Measurements from ENCODE around the gene DMXL1. TPM values are rescaled to one million over a fixed set of nuclear protein-coding genes. Genes with fewer than 3 reads are reported as not detected.

Gene DMXL1
- total RNA-seq, 1 experiment from 2014 or later, result 23.5 TPM

DNA sequence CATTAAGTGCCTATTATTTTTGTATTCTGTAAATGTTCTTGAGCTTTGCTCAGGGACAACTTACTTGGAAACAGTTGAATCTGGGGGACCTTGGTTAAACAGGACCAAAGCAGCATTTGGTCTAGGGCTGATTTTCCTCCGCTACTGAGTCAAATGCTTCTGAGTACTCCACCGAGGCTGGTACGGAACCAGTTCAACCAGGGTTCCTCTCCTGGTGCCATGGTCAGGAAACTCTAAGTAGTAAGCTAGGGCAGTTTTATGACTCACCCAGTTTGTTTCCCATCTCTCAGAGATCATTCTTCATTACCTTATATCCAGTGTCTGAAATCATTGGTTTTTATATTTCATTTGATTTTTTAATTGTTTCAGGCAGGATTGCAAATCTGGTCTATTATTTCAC lies 173.0 kb downstream of the DMXL1 start:
- in situ Hi-C loops (cut with HindIII; ENCODE audit: low sequenced_read_pairs), result no loop called here
- no peak for DNase-seq (ENCODE audit: low spot score)

DNA sequence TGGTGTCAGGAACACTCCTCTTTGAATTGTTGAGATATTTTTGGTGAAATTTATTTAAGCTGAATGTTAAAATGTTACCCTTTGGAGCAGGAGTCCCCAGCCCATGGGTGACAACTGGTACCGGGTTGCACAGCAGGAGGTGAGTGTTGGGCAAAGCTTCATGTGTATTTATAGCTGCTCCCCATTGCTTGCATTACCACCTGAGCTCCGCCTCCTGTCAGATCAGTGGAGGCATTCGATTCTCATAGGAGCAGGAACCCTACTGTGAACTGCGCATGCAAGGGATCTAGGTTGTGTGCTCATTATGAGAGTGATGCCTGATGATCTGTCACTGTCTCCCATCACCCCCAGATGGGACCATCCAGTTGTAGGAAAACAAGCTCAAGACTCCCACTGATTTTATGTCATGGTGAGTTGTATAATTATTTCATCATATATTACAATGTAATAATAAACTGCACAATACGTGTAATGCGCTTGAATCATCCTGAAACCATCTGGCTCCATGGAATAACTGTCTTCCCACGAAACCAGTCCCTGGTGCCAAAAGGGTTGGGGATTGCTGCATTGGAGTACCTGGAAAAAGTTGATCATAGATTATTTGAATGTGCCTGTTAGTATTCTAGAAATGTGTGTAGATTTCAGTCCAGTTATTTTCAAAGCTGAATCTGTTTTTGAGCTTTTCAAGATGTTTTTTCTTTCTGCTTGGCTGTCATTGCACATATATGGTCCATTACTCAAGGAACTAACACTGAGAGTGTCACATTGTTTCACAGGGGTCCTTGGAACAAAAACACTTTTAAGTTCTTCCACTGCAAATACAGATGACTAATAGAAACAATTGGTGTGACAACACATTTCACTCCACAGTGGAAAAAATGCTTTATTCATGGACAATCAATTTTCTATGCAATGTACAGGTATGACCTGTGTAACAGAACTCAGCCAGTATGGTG lies 180.3 kb downstream of the DMXL1 start:
- in situ Hi-C loops (cut with HindIII; ENCODE audit: low sequenced_read_pairs), result no loop called here
- DNase-seq (ENCODE audit: low spot score), result no peak

DNA sequence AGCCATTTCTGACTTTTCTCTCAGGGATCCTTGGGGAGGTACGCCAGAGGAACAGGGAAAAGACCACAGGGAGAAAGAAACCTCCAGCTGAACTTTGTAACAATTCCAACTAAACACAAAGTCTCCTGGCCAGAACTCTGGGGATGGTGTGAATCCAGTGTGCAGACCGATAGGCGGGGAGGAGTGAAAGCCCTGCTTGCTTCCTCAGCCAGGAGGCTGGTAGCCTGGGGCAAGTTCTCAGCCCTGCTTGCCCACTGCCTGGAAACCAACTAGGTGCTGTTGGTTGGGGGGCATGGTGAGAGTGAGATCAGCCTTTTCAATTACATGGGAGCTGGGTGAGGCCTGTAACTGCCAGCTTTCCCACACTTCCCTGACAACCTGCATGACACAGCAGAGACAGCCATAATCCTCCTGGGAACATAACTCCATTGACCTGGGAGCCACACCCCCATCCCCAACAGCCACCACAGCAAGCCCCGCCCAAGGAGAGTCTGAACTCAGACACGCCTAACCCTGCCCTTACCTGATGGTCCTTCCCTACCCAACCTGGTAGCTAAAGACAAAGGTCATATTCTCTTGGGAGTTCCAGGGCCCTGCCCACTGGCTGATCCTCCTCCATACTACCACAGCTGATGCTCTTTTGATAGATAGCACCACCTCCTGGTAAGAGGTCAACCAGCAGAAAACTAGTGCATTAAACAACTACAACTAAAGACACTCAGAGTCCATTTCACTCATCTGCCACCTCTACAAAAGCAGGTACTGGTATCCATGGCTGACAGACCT lies 184.9 kb downstream of the DMXL1 start:
- no peak for DNase-seq (ENCODE audit: low spot score)
- in situ Hi-C loops (cut with HindIII; ENCODE audit: low sequenced_read_pairs), result no loop called here

DNA sequence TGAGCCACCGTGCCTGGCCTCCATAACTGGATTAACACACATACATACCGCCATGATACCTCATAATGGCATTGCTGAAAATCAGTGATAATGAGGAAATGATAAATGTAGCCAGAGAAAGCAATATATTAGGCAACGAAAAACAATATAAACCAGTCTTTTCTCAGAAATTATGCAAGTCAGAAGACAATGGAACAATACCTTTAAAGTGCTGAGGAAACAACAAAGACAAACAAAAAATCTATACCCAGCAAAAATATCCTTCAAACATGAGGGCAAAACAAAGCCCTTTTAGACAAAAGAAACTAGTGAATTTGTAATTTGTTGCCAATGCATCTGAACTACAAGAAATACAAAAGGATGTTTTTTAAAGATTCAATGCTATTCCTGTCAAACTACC lies 186.7 kb downstream of the DMXL1 start:
- in situ Hi-C loops (cut with HindIII; ENCODE audit: low sequenced_read_pairs), result no loop called here
- DNase-seq (ENCODE audit: low spot score), result no peak

DNA sequence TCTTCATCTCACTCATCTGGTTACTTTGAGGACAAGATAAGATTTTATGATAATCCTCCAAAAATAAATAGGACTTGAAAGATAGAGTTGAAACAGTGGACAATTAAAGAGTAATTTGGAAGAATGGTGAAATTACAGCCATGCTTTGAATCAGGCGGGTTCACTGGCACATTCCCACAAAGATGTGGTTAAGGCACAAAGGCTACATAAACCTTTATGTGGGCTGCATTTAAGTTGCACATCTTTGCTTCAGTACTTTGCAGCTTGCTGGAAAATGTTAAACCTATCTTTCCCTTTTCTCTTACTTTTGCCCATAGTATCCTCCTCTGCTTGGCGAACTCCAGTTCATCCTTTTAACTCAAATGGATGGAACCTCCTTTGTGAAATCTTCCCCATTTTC lies 192.8 kb downstream of the DMXL1 start:
- in situ Hi-C loops (cut with HindIII; ENCODE audit: low sequenced_read_pairs), result no loop called here
- DNase-seq (ENCODE audit: low spot score), result no peak

DNA sequence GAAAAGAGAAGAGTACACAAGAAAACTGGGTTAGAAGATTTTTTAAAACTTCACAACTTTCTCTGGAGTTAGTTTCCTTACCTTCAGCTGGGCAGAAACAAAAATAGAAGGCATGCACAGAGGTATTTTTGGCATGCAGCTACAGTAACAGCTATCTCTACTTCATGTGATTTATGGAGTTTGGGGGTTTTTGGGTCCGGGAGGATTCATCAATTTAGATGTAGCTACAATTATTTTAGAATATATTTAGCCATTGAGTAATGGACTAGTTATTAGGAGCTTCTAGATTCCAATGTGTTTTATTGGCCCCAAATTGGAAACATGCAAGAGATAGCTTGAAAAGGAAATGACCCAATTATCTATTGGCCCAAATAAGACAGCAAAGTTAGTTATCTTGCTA lies 193.3 kb downstream of the DMXL1 start:
- in situ Hi-C loops (cut with HindIII; ENCODE audit: low sequenced_read_pairs), result no loop called here

DNA sequence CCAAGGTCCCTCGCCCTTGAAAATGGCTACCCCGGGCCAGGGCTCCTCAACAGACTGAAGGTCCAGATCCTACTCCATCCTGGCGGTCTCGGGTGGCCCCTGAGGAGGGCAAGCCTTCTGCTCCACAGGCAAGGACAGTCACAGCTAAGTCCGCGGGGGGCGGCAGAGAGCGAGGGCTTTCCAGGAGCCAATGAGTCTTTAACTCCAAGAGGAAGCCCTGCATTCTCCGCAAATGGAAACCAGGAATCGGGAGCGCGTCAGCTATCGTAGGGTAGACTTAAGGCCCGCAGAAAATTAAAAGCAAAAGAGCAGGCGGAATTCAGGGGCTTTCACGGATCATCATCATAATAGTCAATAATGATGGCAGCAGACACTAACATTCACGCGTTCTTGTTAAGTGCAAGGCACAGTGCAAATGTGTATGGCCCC lies 197.1 kb downstream of the DMXL1 start:
- peak; percentile 97 for DNase-seq (ENCODE audit: low spot score)
- in situ Hi-C loops (cut with HindIII; ENCODE audit: low sequenced_read_pairs), result no loop called here

More for the DNA sequence above, 193.3 kb downstream of the DMXL1 start:
- no peak for DNase-seq (ENCODE audit: low spot score)

DNA sequence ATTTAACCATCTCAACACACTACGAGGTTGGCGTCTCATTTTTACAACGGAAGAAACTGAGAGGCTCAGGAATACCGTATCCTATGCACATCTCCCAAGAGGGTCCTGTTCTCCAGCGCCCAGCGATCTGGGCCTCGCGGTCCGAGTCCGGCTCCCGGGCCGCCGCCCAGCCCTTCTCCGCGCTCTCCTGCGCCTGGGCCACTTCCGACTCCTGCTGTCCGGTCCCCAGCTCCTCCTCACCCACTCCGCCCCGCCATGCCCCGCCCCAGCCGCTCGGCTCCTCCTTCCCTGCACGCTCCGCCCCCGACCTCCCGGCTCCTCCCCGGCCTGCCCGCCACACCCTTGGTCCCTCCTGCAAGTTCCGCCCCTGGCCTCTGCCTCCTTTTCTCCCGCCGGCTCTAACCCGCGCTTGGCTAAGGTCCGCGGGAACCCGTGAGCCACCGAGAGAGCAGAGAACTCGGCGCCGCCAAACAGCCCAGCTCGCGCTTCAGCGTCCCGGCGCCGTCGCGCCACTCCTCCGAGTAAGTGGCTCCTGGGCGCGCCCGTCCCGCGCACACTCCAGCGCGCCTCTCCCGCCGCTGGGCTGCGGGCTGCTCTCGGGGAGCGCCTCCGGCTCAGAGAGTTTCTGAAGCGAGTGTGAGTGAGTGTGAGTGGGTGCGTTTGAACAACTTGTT lies 197.6 kb downstream of the DMXL1 start:
- in situ Hi-C loops (cut with HindIII; ENCODE audit: low sequenced_read_pairs), result no loop called here

DNA sequence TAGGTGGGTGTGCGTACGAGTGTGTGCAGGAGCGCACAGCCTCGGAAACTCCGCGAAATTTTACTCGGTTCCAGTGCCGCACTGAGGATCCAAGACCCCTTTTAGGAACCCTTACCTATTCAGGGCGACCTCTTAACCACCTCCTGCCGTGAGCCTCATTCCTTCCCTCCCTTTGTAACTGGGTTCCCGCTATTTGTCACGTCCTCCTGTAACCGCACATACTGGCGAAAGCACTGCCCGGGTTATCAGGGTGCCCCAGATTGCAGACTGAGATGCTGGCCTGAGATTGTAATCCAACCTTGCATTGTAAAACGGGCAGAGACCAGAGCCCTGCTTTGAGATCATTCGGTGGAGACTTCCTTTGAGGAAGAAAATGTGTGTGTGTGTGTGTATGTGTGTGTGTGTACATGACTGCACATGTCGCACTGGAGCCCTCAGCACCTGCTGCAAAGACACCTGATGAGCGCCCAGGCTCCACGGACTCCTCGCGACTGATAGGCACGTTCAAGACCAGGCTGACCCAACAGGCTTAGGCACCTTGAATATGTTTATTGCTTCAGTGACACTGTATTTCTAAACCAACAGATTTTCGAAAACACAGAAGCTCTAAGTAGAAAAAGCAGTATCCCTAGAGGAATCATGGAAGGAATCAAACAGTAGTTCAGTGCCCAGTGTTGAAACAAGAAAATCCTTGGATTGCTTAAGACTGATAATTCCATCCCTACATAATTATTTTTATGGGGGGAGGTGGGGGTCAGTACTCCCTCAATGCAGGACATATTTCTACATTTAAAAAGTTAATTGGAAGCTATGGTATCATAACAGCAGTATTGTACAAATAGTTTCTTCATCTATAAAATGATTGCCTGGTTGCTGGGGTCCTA lies 198.4 kb downstream of the DMXL1 start:
- DNase-seq (ENCODE audit: low spot score), result peak; percentile 57

More for the DNA sequence above, 197.6 kb downstream of the DMXL1 start:
- DNase-seq (ENCODE audit: low spot score), result peak; percentile 91

DNA sequence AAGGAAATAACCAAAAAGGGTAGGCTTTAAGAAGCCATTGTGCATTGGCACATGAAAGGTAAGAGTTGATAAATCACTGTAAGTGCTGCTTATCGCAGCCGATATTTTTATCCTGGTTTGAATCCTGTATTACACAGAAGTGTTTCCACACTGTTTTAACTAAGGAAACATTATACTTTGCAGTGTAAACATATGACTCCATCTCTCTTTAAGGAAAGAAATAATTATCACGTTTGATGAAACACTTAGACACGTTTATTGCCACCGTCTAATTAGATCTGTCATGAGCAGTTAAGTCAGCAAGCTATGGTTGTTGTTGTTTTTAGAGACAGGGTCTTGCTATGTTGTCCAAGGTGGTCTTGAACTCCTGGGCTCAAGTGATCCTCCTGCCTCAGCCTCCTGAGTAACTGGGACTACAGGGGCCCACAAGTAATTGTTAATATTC lies 199.3 kb downstream of the DMXL1 start:
- in situ Hi-C loops (cut with HindIII; ENCODE audit: low sequenced_read_pairs), result no loop called here
- DNase-seq (ENCODE audit: low spot score), result no peak

More for the DNA sequence above, 198.4 kb downstream of the DMXL1 start:
- in situ Hi-C loops (cut with HindIII; ENCODE audit: low sequenced_read_pairs), result no loop called here

DNA sequence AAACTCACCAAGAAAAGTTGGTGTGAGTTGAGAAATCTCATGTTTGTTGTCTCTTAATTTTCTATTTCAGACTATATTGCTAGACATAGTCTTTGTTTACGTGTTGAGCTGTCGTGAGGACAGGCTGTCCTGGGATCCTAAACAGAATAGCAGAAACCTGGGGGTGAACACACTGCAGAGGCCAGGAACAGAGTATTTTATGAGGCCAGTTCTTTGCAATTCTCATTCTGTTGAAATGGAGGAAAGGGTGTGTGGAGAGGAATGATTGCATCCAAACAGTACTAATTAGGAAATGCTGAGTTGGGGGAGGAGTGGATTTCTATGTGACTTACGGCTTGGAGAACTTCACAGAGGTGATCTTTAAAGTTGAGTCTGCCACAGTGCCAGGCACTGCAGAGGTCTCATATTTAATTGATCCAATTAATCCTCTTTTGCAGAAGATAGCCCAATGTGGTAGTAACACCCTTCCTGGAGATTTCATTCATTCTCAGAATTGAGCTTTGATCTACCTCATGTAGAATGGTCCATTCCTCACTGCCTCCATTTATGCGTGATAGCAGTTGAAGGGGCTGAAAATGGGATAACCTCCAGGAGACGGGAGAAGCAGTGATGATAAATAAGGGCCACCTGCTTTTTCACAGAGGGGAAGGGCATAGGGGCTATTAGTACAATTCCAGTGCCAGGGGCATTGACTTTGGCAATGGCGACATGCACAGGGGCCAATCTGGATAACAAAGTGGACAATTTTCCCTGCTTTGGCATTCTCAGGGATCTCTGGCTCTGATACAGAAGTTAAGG lies 200.3 kb downstream of the DMXL1 start:
- no peak for DNase-seq (ENCODE audit: low spot score)
- in situ Hi-C loops (cut with HindIII; ENCODE audit: low sequenced_read_pairs), result no loop called here

DNA sequence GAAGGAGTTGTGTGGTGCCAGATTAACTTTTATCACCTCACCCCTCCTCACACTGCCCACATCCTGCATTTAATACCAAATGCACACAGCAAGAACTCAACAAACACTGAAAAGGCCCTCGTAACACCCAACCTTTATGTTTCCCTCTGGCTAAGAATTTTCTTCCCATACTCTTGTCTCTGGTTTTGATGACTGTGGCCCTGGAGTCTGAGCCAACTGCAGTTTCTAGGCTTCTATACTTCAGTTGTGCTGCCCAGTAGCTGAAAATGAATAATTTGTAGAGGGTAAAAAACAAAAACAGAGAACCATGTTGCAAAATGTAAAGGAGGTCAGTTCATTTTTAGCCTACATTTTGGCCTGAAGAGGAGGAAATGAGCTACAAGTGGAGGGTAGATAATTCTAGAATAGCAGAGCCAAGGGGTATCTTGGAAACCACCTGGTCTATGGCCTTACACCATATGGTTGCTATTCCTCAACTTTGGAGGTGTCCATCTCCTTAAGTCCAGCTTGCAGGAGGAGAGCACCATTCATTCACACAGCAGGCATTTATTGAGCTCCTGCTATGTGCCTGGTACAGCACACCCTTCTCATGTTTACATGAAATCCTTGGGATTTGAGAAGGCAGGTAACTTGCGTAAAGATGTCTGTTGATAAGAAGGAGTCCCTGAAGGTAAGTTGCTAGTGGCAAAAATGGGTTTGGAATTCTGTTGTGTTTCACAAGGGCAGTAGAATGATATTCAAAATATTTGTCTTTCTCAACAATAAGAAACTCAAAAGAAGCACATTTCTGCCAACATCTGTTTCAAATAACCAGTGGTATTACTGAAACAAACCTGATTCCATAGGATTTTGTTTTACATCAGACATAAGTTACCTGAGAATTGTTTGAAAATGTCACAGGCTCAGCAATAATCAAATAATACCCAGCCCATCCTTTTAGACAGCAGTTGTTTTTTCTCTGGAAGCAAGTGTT lies 201.2 kb downstream of the DMXL1 start:
- no peak for DNase-seq (ENCODE audit: low spot score)
- in situ Hi-C loops (cut with HindIII; ENCODE audit: low sequenced_read_pairs), result no loop called here

DNA sequence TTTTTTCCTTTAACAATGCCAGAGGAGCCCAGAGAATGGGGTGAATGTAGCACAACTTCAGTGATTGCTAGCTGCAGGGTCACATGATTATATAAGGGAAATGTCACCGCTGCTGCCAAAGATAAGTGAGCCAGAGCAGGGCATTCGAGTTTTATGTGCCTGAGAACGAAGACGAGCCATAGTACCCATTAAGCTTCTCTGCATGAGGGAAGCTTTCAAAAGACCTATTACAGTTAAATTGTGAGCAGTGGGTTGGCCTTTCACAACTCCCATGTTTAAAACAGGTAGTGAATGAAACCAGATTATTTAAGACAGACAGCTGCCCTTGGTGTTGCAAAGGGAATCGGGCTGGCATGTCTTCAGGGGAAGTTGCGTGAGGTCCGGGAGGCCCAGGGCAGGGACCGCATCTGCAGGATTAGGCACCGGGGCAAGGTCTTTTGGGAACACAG lies 202.5 kb downstream of the DMXL1 start:
- no peak for DNase-seq (ENCODE audit: low spot score)
- in situ Hi-C loops (cut with HindIII; ENCODE audit: low sequenced_read_pairs), result no loop called here

DNA sequence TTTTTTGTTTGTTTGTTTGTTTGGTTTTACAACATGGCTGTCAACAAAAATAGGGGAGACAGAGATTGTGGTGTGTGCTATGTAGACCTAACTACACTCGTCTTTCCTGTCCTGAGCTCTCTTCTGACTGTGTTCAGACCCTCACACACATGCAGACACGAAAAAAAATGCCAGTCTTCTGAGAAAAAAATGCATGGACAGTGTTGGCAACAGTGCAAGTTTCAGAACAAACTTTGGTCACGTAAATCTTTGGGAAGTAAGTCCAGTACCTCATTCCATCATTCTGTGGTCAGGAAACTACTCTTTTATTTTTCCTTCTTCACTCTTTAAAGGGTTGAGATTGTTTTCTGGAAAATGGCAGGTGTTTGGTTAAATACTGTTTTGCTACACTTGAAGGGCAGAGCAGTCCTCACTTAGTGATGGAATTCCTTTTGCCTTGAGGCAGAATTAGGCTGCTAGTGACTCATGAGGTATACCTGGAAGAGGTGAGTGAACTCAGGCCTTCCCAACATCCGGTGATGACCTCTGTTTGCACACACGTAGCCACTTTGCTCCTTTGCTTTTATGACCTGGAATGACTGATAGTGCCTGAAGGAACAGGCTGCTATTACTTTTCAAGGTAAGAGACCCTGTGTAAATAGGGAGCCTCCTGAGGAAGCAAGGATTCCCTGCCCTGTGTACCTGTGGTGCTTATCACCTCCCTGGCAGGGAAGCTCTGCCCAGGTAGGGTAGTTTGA lies 203.3 kb downstream of the DMXL1 start:
- no peak for DNase-seq (ENCODE audit: low spot score)

DNA sequence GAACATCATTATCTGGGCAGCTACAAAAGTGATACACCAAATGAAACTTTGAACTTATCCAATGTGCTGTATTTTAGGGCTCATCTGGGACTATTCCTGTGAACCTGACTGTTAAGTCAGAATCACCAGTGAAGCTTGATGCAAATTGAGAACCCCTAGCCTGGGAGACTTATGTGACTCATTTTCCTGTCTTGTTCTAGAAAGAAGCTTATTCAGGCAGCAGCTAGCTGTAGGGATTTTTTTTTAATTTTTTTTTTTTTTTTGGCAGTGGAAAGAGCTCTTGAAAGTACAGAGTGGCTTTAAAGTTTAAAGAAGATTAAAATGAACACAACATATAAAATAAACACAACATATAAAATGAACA lies 203.9 kb downstream of the DMXL1 start:
- in situ Hi-C loops (cut with HindIII; ENCODE audit: low sequenced_read_pairs), result no loop called here
- DNase-seq (ENCODE audit: low spot score), result no peak

More for the DNA sequence above, 203.3 kb downstream of the DMXL1 start:
- in situ Hi-C loops (cut with HindIII; ENCODE audit: low sequenced_read_pairs), result no loop called here

DNA sequence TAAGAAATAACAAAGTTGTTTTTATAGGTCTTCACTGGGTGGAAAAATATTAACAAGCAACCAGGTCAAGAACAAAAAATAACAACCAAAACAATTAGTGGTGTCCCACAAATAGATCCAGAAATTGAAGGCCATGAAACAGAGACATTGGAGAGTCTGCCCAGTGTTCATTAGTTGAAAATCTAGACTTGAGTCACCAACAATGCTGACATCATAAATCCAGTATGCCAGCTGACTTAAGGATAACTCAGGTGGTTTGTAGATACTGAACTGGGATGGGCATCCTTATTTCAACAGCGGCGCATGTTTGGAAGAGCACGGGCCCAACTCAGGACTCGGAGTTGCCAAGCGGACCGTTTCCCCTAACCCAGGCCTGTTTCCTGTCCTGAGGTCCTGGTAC lies 204.3 kb downstream of the DMXL1 start:
- in situ Hi-C loops (cut with HindIII; ENCODE audit: low sequenced_read_pairs), result no loop called here
- DNase-seq (ENCODE audit: low spot score), result no peak

All from G401 (cell line).